Left lung (tissue), 10 donors: Measurements from ENCODE around the gene SDK1. TPM values are rescaled to one million over a fixed set of nuclear protein-coding genes. Genes with fewer than 3 reads are reported as not detected.

Source experiments
- ATAC-seq: fragments of 200-7000 bp; cut with Tn5 transposase; one replicate; pipeline ENCODE4 v1.9.1; 2020; ENCODE audit warnings: moderate library complexity
- DNase-seq, 4 donors: peaks; one replicate each; pipeline ENCODE4 v3.0.0-alpha.2; 2013 to 2020
- H3K27ac ChIP-seq, 2 donors: fragments of 200-600 bp; sonication (generic) in 1 of 2; one replicate each; pipeline versions ENCODE4 v1.5.0 to v1.8.0; 2020 to 2021
- H3K27me3 ChIP-seq, 2 donors: fragments of 200-600 bp; sonication (generic) in 1 of 2; one replicate each; pipeline versions ENCODE4 v1.5.0 to v1.8.0; 2020 to 2021
- H3K36me3 ChIP-seq, 2 donors: fragments of 200-600 bp; sonication (generic) in 1 of 2; one replicate each; pipeline versions ENCODE4 v1.5.0 to v1.8.0; 2020 to 2021
- H3K4me1 ChIP-seq, 2 donors: fragments of 200-600 bp; one replicate each; pipeline ENCODE4 v1.8.0; 2021
- H3K4me3 ChIP-seq, 2 donors: fragments of 200-600 bp; sonication (generic) in 1 of 2; one replicate each; pipeline versions ENCODE4 v1.5.0 to v1.8.0; 2020 to 2021; ENCODE audit warnings: mild to moderate bottlenecking in 1 of 2
- H3K9me3 ChIP-seq, 2 donors: fragments of 200-600 bp; sonication (generic) in 1 of 2; one replicate each; pipeline versions ENCODE4 v1.5.0 to v1.8.0; 2020 to 2021
- CTCF ChIP-seq, 2 donors: fragments of 200-600 bp; sonication (generic) in 1 of 2; IDR thresholded peaks; one replicate each; pipeline versions ENCODE4 v1.5.0 to v1.8.0; 2021; ENCODE audit warnings: antibody characterized with exemption in 2 of 2
- intact Hi-C, 2 donors: fragments of 100-400 bp; cut with DNase I; formaldehyde crosslinking; loops; one replicate each; pipeline versions ENCODE4 v1.11.2 to v1.14.2; 2022
- polyA plus RNA-seq, 6 donors: library from polyadenylated mRNA; unstranded; fragments of 120-200 nt; gene quantifications; one replicate each; pipeline ENCODE4 v1.2.1, GENCODE V29; 2013; ENCODE audit not compliant: insufficient read length in 6 of 6
- total RNA-seq, 2 donors: library from RNA; stranded (reverse); fragmentation: NEBNext Ultra II Directional; extraction: Animal tissue kit (Norgen Biotek cat#: 25700); gene quantifications; one replicate each; pipeline ENCODE4 v1.2.1, GENCODE V29; 2021
- donor health status: DM: no; HTN: yes; CAD: no.
- donor health status: DM: no; HTN: no; CAD: no.

Gene SDK1
- total and polyA plus RNA-seq, 8 donors, result 5.5 to 17.6 (median 13.0) TPM

- TF ChIP-seq CTCF (IDR thresholded peaks at IDR 0.05), result no peak
- no peak overlapping the region for H3K27ac ChIP-seq
Measured at GRCh38 chr7:4051696-4052095, 750.6 kb downstream of the SDK1 start.

GRCh38 chr7:4052130-4052529, 751.1 kb downstream of the SDK1 start:
- Histone ChIP-seq H3K27me3 (no peaks in the 10 kb centered on the region), H3K27ac (no peak overlapping the region), H3K4me1 (no peaks in the 10 kb centered on the region), H3K36me3 (no peaks in the 10 kb centered on the region), H3K4me3 (no peak overlapping the region), H3K9me3 (no peaks in the 10 kb centered on the region)
- intact Hi-C loops, result no loop called here
- DNase-seq (peak in 1 of 4 donors; percentile 10), ATAC-seq (no peak)
- no peak for TF ChIP-seq CTCF (IDR thresholded peaks at IDR 0.05)

More at GRCh38 chr7:4051696-4052095, 750.6 kb downstream of the SDK1 start:
- Histone ChIP-seq H3K9me3 (no peaks in the 10 kb centered on the region), H3K36me3 (no peaks in the 10 kb centered on the region), H3K4me3 (no peak overlapping the region), H3K27me3 (no peaks in the 10 kb centered on the region), H3K4me1 (no peaks in the 10 kb centered on the region)
- no peak for DNase-seq
- intact Hi-C loops, result no loop called here
- no peak for ATAC-seq

- ATAC-seq, result no peak
- no peak overlapping the region for H3K27ac ChIP-seq
- H3K4me3 ChIP-seq, result no peak overlapping the region
- TF ChIP-seq CTCF (IDR thresholded peaks at IDR 0.05), result no peak
- H3K4me1 ChIP-seq, result no peaks in the 10 kb centered on the region
- no peak for DNase-seq
- no peaks in the 10 kb centered on the region for H3K27me3 ChIP-seq
- H3K9me3 ChIP-seq, result no peaks in the 10 kb centered on the region
- intact Hi-C loops, result no loop called here
- H3K36me3 ChIP-seq, result no peaks in the 10 kb centered on the region
Measured at GRCh38 chr7:4054158-4054557, 753.1 kb downstream of the SDK1 start.

GRCh38 chr7:4056552-4057288, 755.7 kb downstream of the SDK1 start:
- ATAC-seq, result no peak
- Histone ChIP-seq H3K27me3 (no peaks in the 10 kb centered on the region), H3K36me3 (no peaks in the 10 kb centered on the region), H3K27ac (no peak overlapping the region), H3K4me3 (no peak overlapping the region), H3K4me1 (no peaks in the 10 kb centered on the region), H3K9me3 (peaks cover 0 to 5% of the 10 kb centered on the region in 2 donors)
- TF ChIP-seq CTCF (IDR thresholded peaks at IDR 0.05), result no peak
- no peak for DNase-seq
- intact Hi-C loops, result no loop called here

GRCh38 chr7:4057289-4057616, 756.2 kb downstream of the SDK1 start:
- ATAC-seq (no peak), DNase-seq (no peak)
- H3K4me1 ChIP-seq, result no peaks in the 10 kb centered on the region
- H3K36me3 ChIP-seq, result no peaks in the 10 kb centered on the region
- no peak overlapping the region for H3K4me3 ChIP-seq
- no peak for TF ChIP-seq CTCF (IDR thresholded peaks at IDR 0.05)
- no peak overlapping the region for H3K27ac ChIP-seq
- H3K9me3 ChIP-seq, result peaks cover 0 to 5% of the 10 kb centered on the region in 2 donors
- intact Hi-C loops, result no loop called here
- H3K27me3 ChIP-seq, result no peaks in the 10 kb centered on the region
